ENCODE data around the gene C15orf39.
"Not testable (repeated sequence)": the region's sequence is repeated elsewhere in the genome, so short reads cannot be mapped to it uniquely, and the experiment has no call there.

Gene C15orf39

DNA sequence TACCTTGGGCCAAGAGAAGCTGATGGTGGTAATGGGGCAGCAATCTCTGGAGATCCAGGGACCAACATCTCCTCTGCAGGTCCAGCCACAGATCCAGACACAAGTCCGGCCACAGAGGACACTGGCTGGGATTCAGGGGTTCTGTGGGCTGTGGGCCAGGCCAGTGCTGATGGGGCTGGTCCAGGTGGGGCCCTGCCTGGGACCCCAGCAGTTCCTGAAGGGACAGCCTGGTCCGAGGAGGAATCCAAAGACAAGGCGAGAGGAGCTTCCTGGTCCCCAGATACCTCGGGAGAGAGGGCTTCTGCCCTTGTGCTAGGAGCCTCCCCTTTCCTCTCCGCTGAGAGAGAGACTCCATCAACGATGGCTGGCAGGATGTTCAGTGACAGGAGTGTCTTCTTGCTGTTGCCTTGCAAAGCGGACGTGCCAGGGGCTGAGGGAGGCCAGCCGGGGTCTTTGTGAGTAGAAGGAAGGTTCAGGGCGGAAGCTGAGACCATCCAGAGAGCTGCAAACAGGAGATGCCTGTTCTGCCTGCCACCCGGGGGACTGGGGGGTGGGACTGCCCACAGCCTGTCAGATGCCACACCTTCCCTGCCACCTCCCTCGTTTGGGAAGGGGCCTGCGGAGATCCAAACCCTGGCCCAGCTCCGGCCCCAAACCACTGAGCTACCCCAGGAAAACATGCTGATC, 32.0 kb downstream of the C15orf39 start:
- no peak for TF ChIP-seq ZNF274 (IDR thresholded peaks at IDR 0.05; ENCODE audit: low read depth, low read length)
- H3K4me3 ChIP-seq (ENCODE audit: low read length) = no peak overlapping the region

DNA sequence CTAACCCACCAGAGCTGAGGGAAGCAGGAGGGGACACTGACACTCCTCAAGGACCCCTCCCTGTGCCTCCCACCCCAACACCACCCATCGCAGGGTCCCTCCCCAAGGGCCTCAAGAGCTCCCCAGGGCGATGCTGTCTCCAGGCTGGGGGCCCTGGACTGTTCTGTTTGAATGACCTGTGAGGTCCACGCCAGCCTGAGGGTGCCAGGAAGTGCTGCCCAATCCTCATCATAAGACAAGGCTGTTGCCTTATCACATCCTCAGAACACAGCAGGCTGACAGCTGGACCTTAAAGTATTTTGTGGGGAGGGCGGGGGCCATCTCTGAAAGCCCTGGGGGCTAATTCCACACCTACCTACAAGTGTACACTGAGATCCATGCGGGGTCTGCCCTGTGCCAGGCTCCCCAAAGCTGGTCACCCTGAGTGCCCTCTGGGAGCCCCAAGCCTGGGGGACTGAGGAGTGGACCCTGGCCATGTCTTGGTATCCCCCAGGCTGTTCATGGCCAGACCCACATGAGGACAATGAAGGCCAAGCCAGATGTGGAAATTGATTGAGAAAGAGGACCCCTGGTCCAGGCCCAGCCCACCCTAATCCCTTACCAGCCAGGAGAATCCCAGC, 32.6 kb downstream of the C15orf39 start:
- no peak for TF ChIP-seq ZNF274 (IDR thresholded peaks at IDR 0.05; ENCODE audit: low read depth, low read length)
- no peak overlapping the region for H3K4me3 ChIP-seq (ENCODE audit: low read length)

- TF ChIP-seq ZNF274 (IDR thresholded peaks at IDR 0.05; ENCODE audit: low read depth, low read length) = no peak
Observed at GRCh38 chr15:75235051-75235673, 33.5 kb downstream of the C15orf39 start.

DNA sequence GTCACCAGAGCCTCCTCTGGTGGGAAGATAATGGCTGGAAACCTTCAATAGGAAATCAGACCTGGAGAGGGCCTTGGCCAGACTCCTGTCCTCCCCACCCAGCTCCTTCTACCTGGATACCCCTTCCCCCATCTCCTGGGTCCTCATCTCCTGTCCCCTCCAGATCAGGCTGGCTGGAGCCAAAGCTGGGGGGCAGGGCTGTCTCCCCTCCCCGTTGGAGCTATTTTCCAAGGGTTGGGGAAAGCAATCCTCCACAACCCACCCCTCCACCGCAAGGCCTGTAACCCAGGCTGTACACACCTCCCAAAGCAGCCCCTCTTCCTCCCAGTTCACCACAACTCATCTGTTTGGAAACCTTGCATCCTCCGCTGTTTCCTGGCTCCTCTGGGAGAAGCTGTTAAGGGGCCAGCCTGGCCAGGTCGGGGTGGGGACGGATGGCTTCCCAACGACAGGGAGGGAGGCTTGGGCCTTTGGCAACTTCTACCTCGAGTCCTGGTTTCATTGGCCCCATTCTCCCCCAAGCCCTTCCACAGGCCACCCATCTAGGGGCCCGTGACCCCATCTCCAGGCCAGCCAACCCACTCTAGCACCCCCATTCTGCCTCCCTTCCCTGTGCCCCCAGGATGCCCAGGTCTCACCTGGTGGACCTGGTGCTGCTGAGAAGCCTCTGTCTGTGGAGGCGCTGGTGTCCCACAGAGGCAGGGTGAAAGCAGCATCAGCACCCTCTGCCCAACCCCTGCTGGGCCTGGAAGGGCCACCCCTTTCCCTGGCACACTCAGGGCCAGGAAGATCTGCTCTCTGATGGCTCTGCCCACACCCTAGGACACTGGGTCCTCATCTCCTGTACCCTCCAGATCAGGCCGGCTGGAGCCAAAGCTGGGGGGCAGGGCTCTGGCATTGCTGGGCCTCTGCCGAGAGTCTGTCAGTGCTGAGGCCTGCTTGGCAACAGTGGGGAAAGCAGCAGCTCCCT, 34.4 kb downstream of the C15orf39 start:
- no peak for TF ChIP-seq ZNF274 (IDR thresholded peaks at IDR 0.05; ENCODE audit: low read depth, low read length)
- no peak overlapping the region for H3K4me3 ChIP-seq (ENCODE audit: low read length)

More at GRCh38 chr15:75235051-75235673, 33.5 kb downstream of the C15orf39 start:
- H3K4me3 ChIP-seq (ENCODE audit: low read length) = no peak overlapping the region

- TF ChIP-seq ZNF274 (IDR thresholded peaks at IDR 0.05; ENCODE audit: low read depth, low read length) = no peak
- no peak overlapping the region for H3K4me3 ChIP-seq (ENCODE audit: low read length)
Observed at GRCh38 chr15:75237316-75237982, 35.8 kb downstream of the C15orf39 start.

- TF ChIP-seq ZNF274 (IDR thresholded peaks at IDR 0.05; ENCODE audit: low read depth, low read length) = no peak
Observed at GRCh38 chr15:75238150-75238549, 36.5 kb downstream of the C15orf39 start.

GRCh38 chr15:75245741-75246140, 44.1 kb downstream of the C15orf39 start:
- not testable (repeated sequence) for H3K4me3 ChIP-seq (ENCODE audit: low read length)

More at GRCh38 chr15:75238150-75238549, 36.5 kb downstream of the C15orf39 start:
- H3K4me3 ChIP-seq (ENCODE audit: low read length) = no peak overlapping the region

DNA sequence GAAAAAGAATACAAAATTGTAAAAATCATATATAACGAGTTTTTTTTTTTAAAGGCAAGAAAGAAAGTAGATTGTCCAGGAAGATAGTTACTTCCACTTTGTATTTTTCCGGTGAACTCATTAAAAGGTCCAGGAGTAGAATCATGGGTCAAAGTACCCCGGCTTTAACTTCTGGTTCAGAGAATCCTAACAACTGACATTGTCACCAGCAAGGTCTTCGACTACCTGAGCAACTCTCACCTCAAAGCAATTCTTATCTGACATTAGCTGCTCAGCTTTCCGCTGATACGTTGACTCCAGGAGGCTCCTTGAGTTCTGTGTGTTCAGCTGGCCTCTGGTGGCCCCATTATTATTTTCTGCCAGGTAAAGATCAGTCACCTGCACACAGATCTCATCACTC, 47.3 kb downstream of the C15orf39 start:
- not testable (repeated sequence) for H3K4me3 ChIP-seq (ENCODE audit: low read length)

DNA sequence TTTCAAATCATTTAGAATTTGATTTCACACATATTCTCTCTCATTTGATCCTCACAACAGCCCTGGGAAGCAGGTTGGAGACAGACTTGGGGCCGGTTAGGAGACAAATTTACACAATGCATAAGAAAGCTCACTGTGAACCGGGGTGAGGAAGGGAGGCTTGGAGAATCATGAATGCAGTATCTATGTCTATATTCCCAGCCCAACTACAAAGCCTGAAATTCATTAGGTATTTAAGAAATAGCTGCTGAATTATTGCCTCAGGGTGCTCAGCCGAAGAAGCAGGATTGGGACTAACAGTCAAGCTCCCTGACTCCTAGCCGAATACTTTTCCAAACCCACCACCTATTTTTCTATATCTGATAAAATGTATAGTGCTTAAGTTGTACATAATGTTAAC, 48.0 kb downstream of the C15orf39 start:
- no peak for TF ChIP-seq ZNF274 (IDR thresholded peaks at IDR 0.05; ENCODE audit: low read depth, low read length)
- H3K4me3 ChIP-seq (ENCODE audit: low read length) = no peak overlapping the region

- H3K4me3 ChIP-seq (ENCODE audit: low read length) = not testable (repeated sequence)
Observed at GRCh38 chr15:75251343-75251742, 49.7 kb downstream of the C15orf39 start.

DNA sequence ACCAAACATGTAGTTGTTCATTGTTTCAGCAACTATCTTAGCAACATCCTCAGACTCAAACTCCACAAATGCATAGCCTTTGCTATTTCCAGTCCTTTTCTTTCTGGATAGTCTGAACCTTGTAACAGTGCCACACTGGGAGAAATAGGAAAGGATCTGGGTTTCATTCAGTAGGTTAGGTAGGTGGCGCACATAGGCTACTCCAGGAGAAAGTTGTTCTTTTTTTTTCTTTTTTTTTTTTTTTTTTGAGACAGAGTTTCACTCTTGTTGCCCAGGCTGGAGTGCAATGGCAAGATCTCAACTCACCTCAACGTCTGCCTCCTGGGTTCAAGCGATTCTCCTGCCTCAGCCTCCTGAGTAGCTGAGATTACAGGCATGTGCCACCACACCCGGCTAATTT, 50.6 kb downstream of the C15orf39 start:
- not testable (repeated sequence) for H3K4me3 ChIP-seq (ENCODE audit: low read length)

GRCh38 chr15:75258034-75258433, 56.4 kb downstream of the C15orf39 start, which contains the start of gene GOLGA6C:
Gene GOLGA6C, plus strand, starts transcription at chr15:75258334. Its CDS starts 265 bp downstream, at chr15:75258599.
- H3K4me3 ChIP-seq (ENCODE audit: low read length) = not testable (repeated sequence)

- H3K4me3 ChIP-seq (ENCODE audit: low read length) = not testable (repeated sequence)
Observed at GRCh38 chr15:75258620-75259343, 57.1 kb downstream of the C15orf39 start.

- not testable (repeated sequence) for H3K4me3 ChIP-seq (ENCODE audit: low read length)
Observed at GRCh38 chr15:75259873-75260272, 58.2 kb downstream of the C15orf39 start.

All from GM08714 (cell line).